ENCODE measurements around the gene RASGEF1B. TPM values are rescaled to one million over a fixed set of nuclear protein-coding genes. Genes with fewer than 3 reads are reported as not detected.

The RASGEF1B gene
- total RNA-seq, 1 donor, result not detected

DNA sequence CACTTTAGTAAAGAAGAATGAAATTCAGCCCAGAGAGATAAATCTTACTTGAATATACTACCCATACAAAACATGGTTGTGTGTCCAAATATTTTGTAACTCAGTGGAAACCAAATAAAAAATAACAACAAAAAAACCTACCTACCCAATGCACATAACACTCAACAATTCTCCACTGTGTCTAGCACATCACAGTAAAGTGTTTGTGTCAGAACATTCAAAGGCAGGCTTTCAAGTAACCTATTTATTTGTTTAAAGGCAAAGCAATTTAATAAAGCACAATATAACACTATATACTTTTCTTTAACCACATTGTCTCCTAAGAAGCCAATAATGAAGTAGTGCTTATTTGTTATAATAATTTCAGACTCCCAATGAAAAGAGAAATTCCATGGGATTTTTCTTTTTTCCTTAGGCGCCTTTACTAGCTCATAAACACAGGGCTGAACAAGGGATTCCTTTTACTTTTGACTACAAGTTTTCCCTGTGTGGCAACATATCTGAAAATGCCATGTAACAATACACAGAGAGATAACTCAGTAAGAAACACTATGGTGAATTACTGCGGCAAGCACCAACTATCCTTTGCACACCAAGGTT, 13.7 kb downstream of the RASGEF1B start:
- TF ChIP-seq CTCF (IDR thresholded peaks at IDR 0.05; ENCODE audit: insufficient read depth, low read depth, low read length), result no peak
- DNase-seq (ENCODE audit: low read depth), result no peak
- no peak overlapping the region for H3K4me3 ChIP-seq (ENCODE audit: low read depth, low read length)

GRCh38 chr4:81457345-81457744, 14.4 kb downstream of the RASGEF1B start:
- no peak overlapping the region for H3K4me3 ChIP-seq (ENCODE audit: low read depth, low read length)
- TF ChIP-seq CTCF (IDR thresholded peaks at IDR 0.05; ENCODE audit: insufficient read depth, low read depth, low read length), result no peak
- no peak for DNase-seq (ENCODE audit: low read depth)

DNA sequence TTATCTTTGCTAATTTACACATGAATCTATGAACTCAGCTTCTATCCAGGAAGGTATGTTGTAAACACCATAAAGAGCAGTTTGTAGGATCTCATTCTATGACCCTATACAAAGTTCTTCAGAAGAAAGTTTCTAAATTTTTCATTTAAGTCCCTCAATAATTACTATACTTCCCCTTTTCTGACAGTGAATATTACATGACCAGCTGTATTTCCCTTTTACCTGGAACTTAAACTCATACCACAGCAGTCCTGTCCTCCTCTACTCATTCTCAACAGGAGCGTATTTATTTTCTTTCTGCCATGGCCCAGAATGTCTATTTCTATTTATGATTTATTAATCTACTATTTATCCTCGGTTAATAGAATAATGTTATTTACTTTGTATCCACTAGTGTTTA, 15.8 kb downstream of the RASGEF1B start:
- H3K4me3 ChIP-seq (ENCODE audit: low read depth, low read length), result no peak overlapping the region
- TF ChIP-seq CTCF (IDR thresholded peaks at IDR 0.05; ENCODE audit: insufficient read depth, low read depth, low read length), result no peak
- DNase-seq (ENCODE audit: low read depth), result no peak

DNA sequence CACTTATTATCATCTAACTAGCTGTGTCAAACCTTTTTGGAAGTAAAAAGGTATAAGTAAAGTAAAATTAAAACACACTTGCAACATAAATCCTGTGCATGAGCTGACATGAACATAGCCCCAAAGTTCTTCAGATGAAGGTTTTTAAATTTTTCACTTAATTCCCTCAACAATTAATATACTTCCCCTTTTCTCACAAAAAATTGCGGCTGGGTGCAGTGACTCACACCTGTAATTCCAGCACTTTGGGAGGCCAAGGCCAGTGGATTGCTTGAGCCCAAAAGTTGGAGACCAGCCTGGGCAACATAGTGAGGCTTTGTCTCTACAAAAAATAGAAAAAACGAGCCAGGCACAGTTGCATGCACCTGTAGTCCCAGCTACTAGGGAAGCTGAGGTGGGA, 16.8 kb downstream of the RASGEF1B start:
- no peak overlapping the region for H3K4me3 ChIP-seq (ENCODE audit: low read depth, low read length)
- no peak for TF ChIP-seq CTCF (IDR thresholded peaks at IDR 0.05; ENCODE audit: insufficient read depth, low read depth, low read length)
- DNase-seq (ENCODE audit: low read depth), result no peak

- TF ChIP-seq CTCF (IDR thresholded peaks at IDR 0.05; ENCODE audit: insufficient read depth, low read depth, low read length), result no peak
- no peak for DNase-seq (ENCODE audit: low read depth)
- no peak overlapping the region for H3K4me3 ChIP-seq (ENCODE audit: low read depth, low read length)
These were observed 17.2 kb downstream of the RASGEF1B start for GRCh38 chr4:81454499-81454898.

GRCh38 chr4:81453024-81453423, 18.7 kb downstream of the RASGEF1B start:
- TF ChIP-seq CTCF (IDR thresholded peaks at IDR 0.05; ENCODE audit: insufficient read depth, low read depth, low read length), result no peak

DNA sequence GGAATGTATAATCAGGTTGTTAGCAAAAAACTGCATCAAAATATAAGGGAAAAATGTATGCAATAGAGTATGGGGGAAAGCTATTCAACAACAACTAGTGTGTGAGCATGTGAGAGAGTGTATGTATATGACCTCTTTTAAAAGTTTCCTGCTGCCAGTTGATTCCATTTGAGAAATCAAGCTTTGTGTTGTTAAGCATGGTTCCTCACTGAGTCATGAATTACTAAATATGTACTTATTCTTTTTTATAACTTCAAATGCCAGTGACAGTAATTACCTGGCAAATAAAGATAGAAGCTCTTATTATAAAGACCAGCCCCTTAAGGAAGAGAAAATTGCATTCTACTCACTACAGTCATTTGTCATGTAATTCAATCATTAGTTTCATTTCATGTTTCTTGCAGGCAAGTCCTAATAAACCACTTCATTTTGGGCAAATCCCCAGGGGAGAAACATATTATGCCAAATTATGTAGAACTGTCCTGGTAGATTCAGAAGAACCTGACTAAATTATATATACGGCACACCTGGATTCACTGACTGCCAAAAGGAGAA, 19.2 kb downstream of the RASGEF1B start:
- no peak for TF ChIP-seq CTCF (IDR thresholded peaks at IDR 0.05; ENCODE audit: insufficient read depth, low read depth, low read length)
- DNase-seq (ENCODE audit: low read depth), result no peak
- no peak overlapping the region for H3K4me3 ChIP-seq (ENCODE audit: low read depth, low read length)

More at GRCh38 chr4:81453024-81453423, 18.7 kb downstream of the RASGEF1B start:
- no peak overlapping the region for H3K4me3 ChIP-seq (ENCODE audit: low read depth, low read length)
- DNase-seq (ENCODE audit: low read depth), result no peak
